ENCODE data around the gene PHF5A. TPM values are rescaled to one million over a fixed set of nuclear protein-coding genes. Genes with fewer than 3 reads are reported as not detected.

The PHF5A gene
- total and polyA plus RNA-seq, 4 donors = 15.8 to 31.7 (median 23.2) TPM

DNA sequence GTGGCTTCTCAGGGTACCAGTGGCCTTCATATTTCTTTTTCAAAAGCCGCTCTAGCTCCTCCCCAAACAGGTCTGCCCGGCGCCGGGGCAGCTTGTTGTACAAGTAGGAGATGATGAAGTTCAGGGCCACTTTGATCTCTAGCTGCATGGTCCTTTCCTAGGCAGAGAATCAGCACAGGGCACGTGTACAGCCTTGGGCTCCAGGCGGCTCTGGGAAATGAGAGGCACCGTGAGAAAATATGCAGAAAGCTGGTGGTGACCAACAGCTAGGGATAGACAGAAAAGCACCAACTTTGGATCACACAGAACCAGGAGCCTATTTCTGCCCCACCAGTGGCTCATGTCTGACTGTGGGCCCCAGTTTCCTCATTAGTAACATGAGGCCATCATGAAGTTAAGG, 31.3 kb downstream of the PHF5A start:
- peaks cover 17 to 30% (median 21%) of the 10 kb centered on the region in 4 donors for H3K36me3 ChIP-seq (ENCODE audit: control insufficient read depth in 4 of 4, insufficient read depth in 3 of 4, low read depth in 1 of 4, low read length in 3 of 4)
- no peak overlapping the region for H3K27ac ChIP-seq (ENCODE audit: low read depth in 1 of 2, low read length in 2 of 2)

DNA sequence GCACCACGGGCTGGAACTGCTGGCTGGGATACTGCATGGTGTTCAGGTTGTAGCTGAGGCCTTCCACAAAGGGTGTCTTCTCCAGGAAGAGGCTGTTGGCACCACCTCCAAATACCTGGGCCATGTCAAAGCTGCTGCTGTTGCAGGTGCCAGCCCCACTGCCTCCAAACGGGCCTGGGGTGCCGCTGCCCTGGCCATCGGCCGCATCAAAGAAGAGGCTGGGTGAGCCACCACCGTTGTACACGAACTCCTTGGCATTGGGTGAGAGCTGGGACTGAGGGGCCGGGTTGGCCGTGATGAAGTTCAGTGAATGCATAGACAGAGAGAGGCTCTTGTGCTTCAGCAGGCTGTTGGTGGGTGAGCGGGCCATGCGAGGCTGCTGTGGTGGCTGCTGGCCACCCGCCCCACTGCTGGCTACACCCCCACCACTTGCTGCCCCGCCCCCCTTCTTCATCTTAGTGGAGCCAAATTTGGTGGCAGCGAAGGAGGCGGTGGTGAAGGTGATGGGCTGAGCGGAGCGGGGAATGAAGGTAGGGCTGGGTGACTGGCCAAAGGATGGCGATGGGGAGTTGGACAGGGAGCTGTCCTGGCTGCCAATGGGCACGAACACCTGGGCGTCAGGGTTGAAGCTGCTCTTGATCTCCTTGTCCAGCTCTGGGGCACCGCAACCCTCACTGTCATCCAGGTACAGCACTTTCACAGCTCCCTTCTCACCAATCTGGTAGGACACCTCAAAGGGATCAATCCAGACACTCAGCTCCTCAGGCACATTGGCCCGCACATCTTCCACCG, 32.0 kb downstream of the PHF5A start:
- peaks cover 17 to 30% (median 21%) of the 10 kb centered on the region in 4 donors for H3K36me3 ChIP-seq (ENCODE audit: control insufficient read depth in 4 of 4, insufficient read depth in 3 of 4, low read depth in 1 of 4, low read length in 3 of 4)
- no peak overlapping the region for H3K4me3 ChIP-seq (ENCODE audit: low read depth in 1 of 3, low read length in 3 of 3)
- no peak for DNase-seq (ENCODE audit: low spot score)
- H3K27me3 ChIP-seq (ENCODE audit: control insufficient read depth in 4 of 4, insufficient read depth in 4 of 4, low read length in 3 of 4) = no peaks in the 10 kb centered on the region
- WGBS = 85% methylated on average over 23 of the region's 23 CpGs
- H3K4me1 ChIP-seq (ENCODE audit: control insufficient read depth in 4 of 4, insufficient read depth in 4 of 4, low read length in 3 of 4) = peaks cover 9 to 49% (median 27%) of the 10 kb centered on the region in 4 donors
- H3K9me3 ChIP-seq (ENCODE audit: control insufficient read depth in 4 of 4, low read length in 3 of 4) = no peaks in the 10 kb centered on the region
- no peak overlapping the region for H3K9ac ChIP-seq (ENCODE audit: low read depth in 1 of 2, low read length in 2 of 2)
- no peak overlapping the region for H3K27ac ChIP-seq (ENCODE audit: low read depth in 1 of 2, low read length in 2 of 2)
- no peak for TF ChIP-seq HNF4G (IDR thresholded peaks at IDR 0.05)
- TF ChIP-seq NR2F2 (IDR thresholded peaks at IDR 0.05) = no peak
- no peak for TF ChIP-seq YY1 (IDR thresholded peaks at IDR 0.05)
- no peak for TF ChIP-seq RXRA (IDR thresholded peaks at IDR 0.05)
- no peak for TF ChIP-seq FOXA1 (IDR thresholded peaks at IDR 0.05)
- TF ChIP-seq, protein P1, sequence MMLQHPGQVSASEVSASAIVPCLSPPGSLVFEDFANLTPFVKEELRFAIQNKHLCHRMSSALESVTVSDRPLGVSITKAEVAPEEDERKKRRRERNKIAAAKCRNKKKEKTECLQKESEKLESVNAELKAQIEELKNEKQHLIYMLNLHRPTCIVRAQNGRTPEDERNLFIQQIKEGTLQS (IDR thresholded peaks at IDR 0.05) = no peak
- no peak for TF ChIP-seq TAF1 (conservative IDR thresholded peaks at IDR 0.05)
- TF ChIP-seq RAD21 (IDR thresholded peaks at IDR 0.05) = no peak
- no peak for TF ChIP-seq CTCF (IDR thresholded peaks at IDR 0.05; ENCODE audit: low read depth, low read length, missing input control)
- TF ChIP-seq GABPA (IDR thresholded peaks at IDR 0.05 in 1 of 2, conservative IDR thresholded peaks at IDR 0.05 in 1 of 2) = no peak
- no peak for TF ChIP-seq JUND (IDR thresholded peaks at IDR 0.05)
- TF ChIP-seq MAX (IDR thresholded peaks at IDR 0.05) = no peak
- no peak for TF ChIP-seq SP1 (IDR thresholded peaks at IDR 0.05)

More for the DNA sequence above, 31.3 kb downstream of the PHF5A start:
- DNase-seq (ENCODE audit: low spot score) = no peak
- H3K9me3 ChIP-seq (ENCODE audit: control insufficient read depth in 4 of 4, low read length in 3 of 4) = no peaks in the 10 kb centered on the region
- H3K27me3 ChIP-seq (ENCODE audit: control insufficient read depth in 4 of 4, insufficient read depth in 4 of 4, low read length in 3 of 4) = no peaks in the 10 kb centered on the region
- no peak overlapping the region for H3K4me3 ChIP-seq (ENCODE audit: low read depth in 1 of 3, low read length in 3 of 3)
- H3K9ac ChIP-seq (ENCODE audit: low read depth in 1 of 2, low read length in 2 of 2) = no peak overlapping the region
- TF ChIP-seq RXRA (IDR thresholded peaks at IDR 0.05) (no peak), HNF4A (conservative IDR thresholded peaks at IDR 0.05) (no peak), FOXA2 (IDR thresholded peaks at IDR 0.05) (no peak), ZBTB33 (IDR thresholded peaks at IDR 0.05) (no peak), HNF4G (IDR thresholded peaks at IDR 0.05) (no peak)
- TF ChIP-seq, protein P2, sequence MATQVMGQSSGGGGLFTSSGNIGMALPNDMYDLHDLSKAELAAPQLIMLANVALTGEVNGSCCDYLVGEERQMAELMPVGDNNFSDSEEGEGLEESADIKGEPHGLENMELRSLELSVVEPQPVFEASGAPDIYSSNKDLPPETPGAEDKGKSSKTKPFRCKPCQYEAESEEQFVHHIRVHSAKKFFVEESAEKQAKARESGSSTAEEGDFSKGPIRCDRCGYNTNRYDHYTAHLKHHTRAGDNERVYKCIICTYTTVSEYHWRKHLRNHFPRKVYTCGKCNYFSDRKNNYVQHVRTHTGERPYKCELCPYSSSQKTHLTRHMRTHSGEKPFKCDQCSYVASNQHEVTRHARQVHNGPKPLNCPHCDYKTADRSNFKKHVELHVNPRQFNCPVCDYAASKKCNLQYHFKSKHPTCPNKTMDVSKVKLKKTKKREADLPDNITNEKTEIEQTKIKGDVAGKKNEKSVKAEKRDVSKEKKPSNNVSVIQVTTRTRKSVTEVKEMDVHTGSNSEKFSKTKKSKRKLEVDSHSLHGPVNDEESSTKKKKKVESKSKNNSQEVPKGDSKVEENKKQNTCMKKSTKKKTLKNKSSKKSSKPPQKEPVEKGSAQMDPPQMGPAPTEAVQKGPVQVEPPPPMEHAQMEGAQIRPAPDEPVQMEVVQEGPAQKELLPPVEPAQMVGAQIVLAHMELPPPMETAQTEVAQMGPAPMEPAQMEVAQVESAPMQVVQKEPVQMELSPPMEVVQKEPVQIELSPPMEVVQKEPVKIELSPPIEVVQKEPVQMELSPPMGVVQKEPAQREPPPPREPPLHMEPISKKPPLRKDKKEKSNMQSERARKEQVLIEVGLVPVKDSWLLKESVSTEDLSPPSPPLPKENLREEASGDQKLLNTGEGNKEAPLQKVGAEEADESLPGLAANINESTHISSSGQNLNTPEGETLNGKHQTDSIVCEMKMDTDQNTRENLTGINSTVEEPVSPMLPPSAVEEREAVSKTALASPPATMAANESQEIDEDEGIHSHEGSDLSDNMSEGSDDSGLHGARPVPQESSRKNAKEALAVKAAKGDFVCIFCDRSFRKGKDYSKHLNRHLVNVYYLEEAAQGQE (IDR thresholded peaks at IDR 0.05) = no peak
- 94% methylated on average over 7 of the region's 7 CpGs for WGBS
- H3K4me1 ChIP-seq (ENCODE audit: control insufficient read depth in 4 of 4, insufficient read depth in 4 of 4, low read length in 3 of 4) = peaks cover 9 to 51% (median 28%) of the 10 kb centered on the region in 4 donors

Measured in liver (tissue), 9 donors.